ENCODE measurements around the gene SHB.

Gene SHB

DNA sequence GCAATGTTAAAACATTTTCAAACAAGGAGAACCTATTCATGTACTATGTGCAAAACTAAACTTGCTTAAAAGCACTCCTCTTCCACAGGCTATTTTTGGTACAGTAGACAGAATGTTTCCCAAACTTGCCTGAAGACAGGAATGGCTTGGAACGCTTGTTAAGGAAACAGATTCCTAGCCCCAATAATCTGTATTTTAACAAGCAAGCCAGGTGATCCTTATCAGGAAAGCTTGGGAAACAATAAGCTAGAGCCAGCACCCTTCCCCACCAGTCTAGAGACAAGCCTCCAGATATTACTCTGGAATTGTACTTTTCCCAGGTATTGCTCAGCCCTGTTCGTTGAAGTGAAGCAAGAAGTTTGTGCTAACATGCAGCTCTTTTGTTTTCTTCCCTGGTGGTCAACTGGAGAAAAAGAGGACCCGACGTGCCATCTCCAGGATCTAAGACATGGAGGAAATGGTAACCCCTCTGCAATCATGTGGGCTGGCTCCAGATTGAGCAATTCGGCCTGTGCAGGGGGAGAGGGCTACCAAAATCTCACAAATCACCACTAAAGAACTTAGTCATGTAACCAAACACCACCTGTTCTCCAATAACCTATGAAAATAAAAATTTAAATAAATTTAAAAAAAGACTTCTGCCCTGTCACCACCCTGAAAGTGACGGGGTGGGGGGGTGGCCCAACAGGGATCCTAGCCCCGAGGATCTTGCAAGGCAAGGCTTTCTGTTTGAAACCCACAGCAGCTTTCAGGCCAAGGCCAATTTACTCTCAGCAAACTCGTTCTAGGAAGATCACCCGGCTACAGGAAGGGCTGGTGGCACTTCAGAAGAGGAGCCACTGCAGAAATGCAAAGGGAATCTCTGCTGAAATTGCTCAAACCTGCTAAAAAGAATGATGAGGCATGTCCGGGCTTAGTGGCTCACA, 48.6 kb downstream of the SHB start:
- no peak for DNase-seq

DNA sequence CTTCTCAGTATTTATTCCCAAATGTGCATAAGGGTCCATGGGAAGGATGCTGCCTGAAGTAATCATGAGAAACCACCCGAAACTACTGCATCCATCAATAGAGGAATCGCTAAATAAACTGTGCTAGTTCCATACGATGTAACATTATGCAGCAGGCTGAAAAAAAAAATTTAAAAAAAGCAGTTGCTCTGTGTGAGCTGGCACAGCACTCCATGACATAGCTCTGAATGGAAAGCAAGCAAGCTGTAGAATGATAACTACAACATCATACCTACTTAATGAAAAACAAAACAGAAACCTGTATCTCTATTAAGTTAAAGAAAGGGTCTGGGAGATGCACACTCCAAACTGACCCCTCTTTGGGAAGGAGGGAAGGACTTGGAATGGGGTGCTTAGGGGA, 49.3 kb downstream of the SHB start:
- no peak for DNase-seq

DNA sequence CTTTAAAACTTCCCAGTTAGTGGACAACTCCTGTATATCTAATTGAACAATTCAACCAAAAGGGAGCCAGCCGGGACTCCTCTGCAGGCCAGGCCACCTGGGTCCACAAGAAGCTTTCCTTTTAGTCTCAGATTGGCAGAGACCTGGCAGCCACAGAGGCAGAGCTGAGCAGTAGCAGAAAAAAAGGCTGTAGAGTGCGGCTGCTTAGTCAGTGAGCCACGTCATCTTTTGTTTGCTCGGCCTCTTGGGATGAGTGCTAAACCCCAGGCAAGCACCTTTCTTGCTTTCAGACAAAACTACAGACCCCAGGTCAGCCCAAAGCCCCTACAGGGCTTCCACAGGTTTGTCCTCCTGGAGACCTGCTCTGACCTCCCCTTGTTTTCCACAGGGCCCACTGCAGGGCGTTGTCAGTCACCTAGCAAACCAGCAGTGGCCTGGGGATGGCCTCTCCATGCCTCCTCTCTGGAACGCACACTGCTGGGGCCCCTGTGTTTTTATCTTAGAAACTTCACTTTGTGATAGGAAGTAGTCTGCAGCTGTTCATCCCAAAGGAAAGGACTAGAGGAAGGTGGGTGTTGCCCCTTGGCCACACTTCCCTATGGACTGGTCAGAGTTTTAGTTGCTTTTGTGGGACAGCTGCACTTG, 49.9 kb downstream of the SHB start:
- DNase-seq, result peak; percentile 86

DNA sequence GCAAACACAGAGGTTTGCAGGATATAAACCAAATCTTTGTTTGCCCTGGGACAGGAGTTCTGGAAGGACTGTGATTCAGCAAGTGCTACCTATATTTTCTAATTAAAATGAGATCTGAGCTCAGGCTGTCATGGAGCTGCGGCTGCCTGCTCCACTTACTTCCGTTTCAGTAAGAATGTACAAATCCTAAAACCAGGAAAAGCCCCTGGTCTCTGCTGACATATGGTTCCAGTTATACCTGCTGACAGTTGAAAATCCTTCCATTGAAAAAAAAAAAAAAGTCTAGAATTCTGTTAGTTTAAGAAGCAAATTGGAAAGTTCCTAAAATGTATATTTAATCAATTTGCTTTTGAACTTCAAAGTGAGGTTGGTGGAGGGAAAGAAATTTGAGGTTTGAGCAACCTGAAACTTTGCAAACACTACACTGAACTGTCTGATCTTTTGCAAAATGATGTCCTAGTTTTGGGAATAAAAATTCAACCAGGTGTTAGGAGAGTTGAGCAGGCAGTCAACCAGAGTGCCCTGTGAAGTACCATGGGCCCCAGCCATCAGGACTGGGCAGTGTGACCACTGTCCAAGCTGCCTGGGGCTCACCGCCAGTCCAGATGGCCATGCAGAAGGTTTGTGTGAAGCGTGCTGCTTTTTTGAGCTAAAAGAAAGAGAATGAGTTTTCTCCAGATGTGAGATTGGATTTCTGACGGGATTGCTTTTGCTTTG, 50.6 kb downstream of the SHB start:
- no peak for DNase-seq

DNA sequence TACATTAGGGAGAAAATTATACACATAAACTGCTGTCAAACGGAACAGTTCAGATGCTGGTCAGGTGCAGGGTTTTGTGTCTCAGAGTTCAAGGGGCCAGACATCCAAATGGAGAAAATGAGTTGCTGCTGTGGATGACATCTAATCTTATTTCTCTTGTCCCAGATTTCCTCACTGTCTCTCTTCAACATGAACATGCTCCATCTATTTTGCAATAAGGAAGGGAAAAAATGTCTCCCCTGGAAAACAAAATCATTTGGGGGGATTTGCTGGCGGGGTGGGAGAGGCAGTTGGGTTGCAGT, 51.2 kb downstream of the SHB start:
- no peak for DNase-seq

DNA sequence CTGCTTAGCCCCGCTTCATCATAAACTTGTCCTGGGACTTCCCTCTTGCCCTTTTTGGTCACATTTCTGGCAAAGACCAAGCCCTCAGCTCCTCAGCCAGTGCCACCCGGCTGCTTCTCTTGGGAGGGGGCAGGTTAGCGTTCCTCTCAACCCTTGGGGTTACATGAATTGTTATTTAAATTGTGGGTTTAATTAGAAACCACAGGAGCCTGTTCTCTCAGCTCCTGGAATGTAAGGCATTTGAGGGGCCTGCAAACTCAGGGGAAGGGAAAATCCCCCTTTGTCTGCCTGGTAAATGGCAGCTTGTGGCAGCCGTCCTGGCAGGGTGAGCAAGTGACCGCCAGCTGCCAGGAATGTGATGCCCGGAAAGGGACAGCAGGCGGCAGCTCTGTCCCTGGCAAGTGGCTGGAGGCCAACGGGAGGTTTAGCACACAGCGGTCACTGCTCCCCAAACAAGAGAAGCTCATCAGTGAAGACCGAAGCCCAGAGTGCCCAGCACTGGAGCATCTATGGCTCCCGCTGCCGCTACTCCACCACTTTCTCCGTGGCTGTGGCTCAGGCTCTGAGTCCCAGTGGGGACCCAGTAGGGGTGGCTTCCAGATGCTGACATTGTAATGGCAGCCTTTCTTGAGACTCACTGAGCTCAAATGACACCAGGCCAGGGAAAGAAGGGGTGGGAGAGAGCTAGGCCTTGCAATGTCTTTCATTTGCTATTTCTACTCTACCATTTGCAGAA, 51.7 kb downstream of the SHB start:
- no peak for DNase-seq

DNA sequence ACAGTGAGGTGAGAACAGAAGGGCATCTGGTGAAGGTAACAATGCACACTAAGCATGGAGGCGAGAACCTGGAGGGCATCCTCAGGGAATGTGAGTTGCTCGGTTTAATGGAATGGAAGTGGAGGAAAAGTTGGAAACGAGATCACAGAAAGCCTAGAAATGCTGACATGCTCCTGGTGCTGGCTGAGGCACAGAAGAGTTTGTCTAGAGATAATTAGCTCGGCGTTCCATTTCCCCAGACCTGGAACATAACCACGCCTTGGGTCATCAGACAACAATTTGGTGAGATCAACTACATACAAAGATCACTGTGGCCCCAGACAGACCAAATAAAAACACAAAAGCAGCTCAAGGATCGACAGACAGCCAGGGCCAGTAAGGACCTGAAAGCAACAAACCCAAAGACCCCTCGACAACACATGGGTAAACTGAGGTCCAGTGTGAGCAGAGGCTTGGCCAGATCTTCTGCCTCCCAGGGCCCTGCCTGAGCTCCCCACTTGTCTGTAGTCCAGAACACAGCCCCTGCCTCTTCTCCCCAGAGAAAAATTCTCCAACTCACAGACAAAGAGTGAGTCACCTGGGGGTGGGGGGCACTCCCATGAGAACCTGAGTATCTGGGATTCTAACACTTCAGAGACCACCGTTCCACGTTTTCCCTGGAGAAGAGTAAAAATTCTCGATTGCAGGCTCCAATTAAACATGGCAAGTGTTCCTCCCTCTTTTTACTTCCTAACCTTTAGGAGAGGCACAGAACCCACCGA, 52.5 kb downstream of the SHB start:
- DNase-seq, result no peak

DNA sequence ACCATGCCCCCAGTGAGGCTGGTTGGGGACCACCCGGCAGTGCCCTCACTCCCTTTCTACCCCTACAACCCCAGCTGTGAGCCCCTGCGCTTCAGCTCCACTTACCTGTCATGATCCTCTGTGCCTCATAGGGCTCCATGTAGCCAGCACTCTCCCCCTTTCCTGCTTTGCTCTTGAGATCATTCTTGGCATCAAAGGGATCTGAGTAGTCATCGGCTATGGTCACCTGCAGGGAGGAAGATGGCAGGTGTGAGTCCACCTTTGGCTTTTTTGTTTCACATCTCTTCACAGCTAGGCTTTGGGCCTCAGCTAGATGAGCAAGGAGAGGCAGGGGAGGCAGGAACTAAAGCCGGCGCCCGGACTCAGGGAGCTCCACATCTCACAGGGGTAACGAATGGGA, 53.1 kb downstream of the SHB start:
- DNase-seq, result no peak

DNA sequence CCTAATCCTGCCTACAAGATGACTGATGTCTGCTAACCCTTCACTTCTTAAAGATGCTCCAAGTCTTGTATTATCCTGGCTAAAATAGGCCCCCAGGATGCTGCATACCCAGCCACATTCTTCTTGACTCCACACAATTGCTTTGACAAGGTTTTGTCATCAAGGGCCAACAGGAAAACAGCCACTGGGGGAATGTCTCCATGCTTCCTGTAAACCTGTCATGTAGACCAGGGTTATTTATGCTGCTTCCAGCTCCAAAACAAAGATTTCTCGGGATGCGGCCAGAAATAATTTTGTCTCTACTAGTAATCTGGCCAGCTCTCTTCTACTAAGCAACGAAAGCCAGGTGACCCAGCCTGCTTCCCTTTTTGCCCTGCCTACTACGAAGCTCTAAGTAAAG, 53.8 kb downstream of the SHB start:
- no peak for DNase-seq

DNA sequence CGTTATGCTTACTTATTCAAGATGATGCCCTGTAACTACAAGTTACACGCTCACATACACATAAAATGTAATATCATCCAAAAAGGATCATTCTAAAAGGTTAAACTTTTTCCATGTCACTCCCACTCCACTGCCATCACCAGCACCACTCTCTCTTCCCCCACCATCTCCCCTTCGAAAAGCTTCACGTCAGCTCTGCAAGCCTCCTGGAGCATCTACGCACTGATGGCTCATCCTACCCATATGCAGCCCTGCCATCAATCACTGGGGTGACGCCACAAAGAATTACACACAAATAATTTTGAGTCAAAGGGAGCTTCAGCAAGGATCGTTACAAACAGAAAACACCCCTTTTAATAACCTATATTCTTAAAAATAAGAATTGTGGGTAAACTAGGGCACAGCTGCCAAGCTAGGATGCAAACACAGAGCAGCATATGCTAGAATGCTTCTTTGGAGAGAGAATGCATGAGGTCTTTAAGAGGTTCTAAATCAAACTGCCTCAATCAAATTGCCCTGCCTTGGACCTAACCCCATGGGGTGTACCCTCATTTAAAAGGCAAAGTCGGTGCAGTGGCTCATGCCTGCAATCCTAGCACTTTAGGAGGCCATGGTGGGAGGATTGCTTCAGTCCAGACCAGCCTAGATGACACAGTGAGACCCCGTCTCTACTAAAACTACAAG, 56.1 kb downstream of the SHB start:
- no peak for DNase-seq

DNA sequence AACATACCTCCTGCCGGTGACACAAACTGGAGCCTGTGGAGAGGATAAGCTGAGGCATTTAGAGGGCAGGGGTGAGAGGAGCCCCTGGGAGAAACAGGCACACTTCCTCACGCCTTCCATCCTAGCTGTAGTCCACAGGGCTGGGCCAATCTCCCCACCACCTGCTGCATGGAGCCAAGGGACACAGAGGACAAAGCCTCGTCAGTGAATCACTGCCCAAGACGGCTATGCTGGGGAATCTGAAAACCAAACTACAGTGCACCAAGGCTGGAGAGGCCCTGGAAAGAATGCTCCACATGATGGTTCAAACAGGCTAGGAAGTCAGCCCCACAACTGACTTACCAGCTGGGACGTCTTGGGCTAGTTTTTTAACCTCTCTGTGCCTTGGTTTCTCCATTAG, 57.0 kb downstream of the SHB start:
- no peak for DNase-seq

DNA sequence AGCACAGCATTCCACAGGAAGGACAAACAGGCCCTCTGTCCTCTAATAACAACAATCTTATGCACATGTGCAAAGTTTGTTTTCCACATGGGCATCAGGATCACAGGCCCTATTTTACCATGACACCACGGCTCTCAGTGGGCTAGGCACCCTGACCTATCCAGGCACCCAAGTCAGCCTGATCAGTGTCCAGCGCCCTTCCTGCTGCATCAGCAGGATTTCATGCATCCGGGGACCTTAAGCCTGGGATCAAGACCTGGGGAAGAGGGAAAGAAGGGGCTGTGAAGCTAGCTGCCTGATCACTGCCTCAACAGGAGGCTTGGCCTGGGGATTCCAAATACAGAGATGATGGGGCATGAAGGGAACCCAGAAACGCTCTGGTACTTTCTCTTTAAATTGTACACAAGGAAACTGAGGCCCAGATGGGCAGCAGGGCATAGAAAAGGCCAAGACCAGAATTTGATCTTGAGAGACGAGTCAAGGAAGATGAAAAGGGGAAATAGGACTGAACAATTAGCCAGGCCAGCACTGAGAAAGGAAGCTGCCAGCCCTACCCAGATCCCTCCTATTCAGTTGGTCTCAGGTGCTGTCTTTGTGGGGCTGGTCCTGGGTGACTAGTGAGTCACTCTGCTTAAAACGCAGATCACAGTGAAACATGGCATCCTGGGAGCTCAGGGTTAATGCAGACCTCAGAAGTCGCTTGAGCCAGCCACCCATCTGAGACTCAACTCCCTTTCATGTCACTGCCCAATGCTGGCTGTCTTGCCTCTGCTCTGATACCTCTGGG, 57.9 kb downstream of the SHB start:
- no peak for DNase-seq

DNA sequence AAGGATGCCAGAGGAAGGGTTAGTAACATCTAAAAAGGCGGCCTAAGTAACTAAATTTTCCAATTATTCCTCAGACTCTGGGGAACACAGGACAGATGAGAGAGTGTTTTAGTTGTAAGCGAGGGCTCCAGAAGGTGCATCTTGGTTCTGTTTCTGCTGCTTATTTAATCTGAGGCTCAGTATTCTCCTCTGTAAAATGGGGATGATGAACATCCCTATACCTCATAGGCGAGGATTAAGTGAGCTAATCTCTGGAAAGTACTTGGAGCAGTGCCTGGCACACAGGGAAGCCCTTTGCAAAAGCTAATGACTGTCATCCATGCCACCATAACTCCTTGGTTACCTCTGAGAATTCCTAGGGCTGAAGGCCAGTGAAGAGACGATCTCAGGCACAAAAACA, 59.0 kb downstream of the SHB start:
- no peak for DNase-seq

DNA sequence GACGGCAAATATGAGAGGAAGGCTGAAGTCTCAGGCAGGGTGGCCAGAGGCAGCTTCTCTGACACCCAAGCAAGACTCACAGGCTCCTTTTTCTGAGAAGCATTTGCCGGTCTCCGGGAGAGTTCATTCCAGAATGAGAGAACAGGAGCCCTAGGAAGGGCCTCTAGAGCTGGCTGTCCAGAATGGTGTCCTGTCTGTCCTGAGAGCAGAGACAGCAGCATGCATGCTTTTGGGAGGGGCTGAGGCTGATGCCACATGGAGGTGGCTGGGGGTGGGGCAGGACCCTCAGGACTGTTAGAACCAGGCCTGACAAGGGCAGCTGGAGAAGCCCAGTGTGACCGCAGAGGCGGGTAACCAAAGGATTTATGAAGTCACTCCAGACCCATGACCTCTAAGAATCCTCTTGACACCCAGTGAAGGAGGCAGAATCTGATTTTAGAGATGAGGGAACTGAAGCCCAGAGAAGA, 60.0 kb downstream of the SHB start:
- DNase-seq, result no peak

DNA sequence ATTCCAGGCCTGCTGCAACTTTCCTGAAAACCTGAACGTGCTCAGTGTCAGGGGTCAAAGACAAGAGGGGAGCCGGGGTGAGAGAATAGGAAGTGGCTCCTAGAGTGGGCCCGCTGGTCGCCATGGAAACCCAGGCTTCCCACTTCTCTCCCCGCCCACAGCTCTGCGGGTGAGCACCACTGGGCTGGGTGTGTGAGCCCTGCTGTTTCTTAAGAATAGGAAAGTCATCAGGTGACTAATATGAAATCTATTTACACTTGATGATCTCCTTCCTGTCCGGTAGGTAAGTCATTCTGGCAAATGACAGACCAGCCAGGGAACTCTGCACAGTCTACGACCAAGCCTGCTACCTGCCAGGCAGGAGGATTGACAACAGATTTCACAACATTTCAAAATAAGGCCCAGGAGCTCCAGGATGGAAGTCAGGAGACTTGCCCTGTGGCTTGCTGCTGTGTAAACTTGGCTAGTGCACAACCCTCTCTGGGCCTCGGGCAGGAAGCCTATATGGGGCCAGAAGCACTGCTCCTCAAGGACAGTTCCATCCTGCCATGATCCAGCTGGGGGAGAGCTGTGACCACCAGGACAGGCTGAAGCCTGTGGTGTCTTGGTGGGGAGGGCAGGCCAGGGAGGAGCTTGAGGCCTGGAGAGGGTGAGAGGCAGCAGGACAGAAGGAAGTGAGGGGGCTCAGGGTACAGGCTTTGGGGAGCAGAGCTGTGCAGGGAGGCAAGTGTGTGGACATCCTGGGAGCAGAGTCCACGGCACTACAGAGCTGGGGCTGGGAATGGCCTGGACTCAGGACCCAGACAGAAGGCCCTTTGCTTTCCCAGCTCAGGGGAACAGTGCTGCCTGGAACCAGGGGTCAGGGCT, 60.6 kb downstream of the SHB start:
- DNase-seq, result peak; percentile 57

DNA sequence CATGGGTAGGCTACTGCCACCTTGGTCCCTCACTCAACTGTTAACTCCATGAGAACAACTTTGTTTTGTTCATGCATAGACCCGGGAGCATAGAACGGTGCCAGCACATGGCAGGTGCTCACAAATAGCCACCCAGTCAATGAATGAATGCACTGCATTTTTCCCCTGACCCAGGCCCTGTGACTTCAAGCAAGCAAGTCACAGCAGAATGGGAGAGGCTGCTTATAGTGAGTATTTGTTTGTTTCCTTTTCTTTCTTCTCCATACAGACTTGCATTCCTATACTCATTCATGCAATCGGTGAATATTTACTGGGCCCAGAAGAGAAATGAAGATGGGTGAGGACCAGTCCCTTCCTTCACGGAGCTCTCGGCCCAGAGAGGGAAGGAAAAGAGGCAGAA, 62.0 kb downstream of the SHB start:
- no peak for DNase-seq

DNA sequence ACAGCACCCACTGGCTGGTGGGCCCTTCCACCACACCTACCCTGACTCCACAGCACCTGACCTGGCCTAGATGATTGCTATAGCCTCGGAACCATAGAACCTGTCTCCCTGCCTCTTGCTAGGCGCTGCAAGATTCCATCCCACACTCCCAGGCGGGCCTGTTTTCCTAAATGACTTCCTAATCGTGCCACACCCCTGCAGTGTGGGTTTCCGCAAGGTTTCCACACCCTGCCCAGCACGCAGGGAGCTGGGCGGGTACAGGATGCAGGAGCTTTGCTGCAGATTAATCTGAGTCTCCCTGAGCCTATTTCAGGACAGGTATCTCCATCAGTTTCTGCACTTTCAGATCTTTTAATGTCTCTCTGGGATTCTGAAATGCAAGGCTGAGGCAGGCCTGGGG, 62.9 kb downstream of the SHB start:
- DNase-seq, result no peak

DNA sequence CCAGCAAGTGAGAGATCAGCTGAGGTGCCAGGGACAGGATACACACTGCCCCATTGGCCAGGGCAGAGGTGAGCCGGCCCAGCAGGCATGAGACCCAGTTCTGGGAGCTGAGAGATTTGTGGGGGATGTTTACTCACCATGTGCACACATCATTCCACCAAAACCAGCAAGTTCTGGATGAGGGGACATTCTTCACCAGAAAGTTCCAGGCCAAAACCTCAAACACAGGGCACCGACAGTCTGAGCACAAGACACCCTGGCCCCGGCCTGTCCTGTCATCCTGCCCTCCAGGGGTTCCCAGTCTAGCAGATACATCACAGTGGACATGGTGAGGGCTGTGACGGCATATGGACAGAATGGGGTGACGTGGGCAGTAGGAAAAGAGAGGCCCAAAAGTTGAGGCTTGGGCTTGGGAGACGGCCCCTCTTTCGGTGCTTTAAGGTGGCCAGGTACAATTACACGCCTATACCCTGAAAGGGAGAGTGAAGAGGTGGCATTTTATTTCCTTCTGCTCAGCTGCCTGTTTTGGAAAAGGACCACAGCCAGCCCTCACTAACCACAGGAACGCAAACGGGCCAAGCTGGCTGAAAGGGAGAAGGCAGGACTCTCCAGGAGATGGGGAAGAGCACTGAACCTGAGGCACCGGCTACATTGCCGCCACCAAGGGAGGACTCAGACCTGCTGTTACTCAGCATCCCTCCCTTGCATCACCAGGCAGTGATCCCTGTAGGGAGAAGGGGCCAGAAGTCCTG, 64.0 kb downstream of the SHB start:
- DNase-seq, result no peak

All from DMS79 treated with DMSO at 0.1 percent for 48 hours (cell line).